Fibroblast of villous mesenchyme (primary cell): ENCODE measurements around the gene NAGS. TPM values are rescaled to one million over a fixed set of nuclear protein-coding genes. Genes with fewer than 3 reads are reported as not detected.

ENCODE experiments used
- DNase-seq: peaks from one replicate; pipeline ENCODE4 v3.0.0-alpha.2; 2010; ENCODE audit warnings: low read depth
- H3K4me3 ChIP-seq: 2 replicates; pipeline ENCODE4 v1.5.1; 2011; ENCODE audit warnings: low read depth, mild to moderate bottlenecking, low read length
- CTCF ChIP-seq: IDR thresholded peaks from 2 replicates; pipeline ENCODE4 v1.5.1; 2012; ENCODE audit warnings: low read depth, mild to moderate bottlenecking, low read length; ENCODE audit not compliant: insufficient read depth
- total RNA-seq: library from RNA; depleted of rRNA; stranded (reverse); fragments of >200 nt; gene quantifications from 2 replicates; pipeline ENCODE4 v1.2.3, GENCODE V29; 2012

The NAGS gene
- total RNA-seq, 1 donor: 0.43 TPM

GRCh38 chr17:43998552-43998951 is 5.9 kb upstream of the NAGS start:
- DNase-seq: no peak
- H3K4me3 ChIP-seq: no peak overlapping the region
- TF ChIP-seq CTCF: no peak

GRCh38 chr17:43999024-43999423 is 5.4 kb upstream of the NAGS start:
- no peak for DNase-seq
- H3K4me3 ChIP-seq: no peak overlapping the region
- TF ChIP-seq CTCF: no peak

GRCh38 chr17:44000141-44000860 is 4.1 kb upstream of the NAGS start:
- DNase-seq: no peak
- H3K4me3 ChIP-seq: no peak overlapping the region
- TF ChIP-seq CTCF: no peak

GRCh38 chr17:44000871-44001460 is 3.5 kb upstream of the NAGS start:
- TF ChIP-seq CTCF: no peak
- DNase-seq: no peak
- H3K4me3 ChIP-seq: no peak overlapping the region

DNA sequence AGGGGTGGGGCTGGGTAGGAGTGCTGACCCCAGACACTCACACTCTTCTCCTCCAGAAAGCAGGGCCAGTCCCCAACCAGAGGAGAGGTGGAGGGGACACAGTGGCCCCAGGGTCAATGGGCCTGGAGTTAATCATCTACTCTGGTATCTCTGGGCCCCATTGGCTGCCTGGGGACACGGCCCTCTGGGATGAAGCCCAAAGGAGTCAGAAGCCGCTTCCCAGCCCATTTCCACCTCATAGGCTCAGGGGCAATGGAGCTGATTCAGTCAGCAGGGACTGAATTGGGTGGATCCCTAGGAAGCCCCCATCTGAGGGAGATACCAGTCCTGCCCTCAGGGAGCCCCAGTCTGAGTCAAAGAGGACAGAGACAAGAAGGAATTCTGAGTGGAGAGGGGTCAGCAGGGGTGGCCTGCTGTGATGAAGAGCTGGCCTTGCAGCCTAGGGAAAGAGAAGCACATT is 2.9 kb upstream of the NAGS start:
- no peak for DNase-seq
- TF ChIP-seq CTCF: no peak
- no peak overlapping the region for H3K4me3 ChIP-seq

- TF ChIP-seq CTCF: no peak
- DNase-seq: peak; percentile 68
- H3K4me3 ChIP-seq: no peak overlapping the region
Observed at GRCh38 chr17:44002141-44002848, 2.1 kb upstream of the NAGS start.
